SK-N-MC (cell line): ENCODE data around the gene SLCO4A1.

Experiments
- DNase-seq: peaks from one replicate; pipeline ENCODE4 v3.0.0-alpha.2; 2011; ENCODE audit warnings: low read depth, low spot score
- H3K27ac ChIP-seq: fragments of 200-600 bp; sonication (generic); 2 replicates; pipeline ENCODE4 v1.5.1; 2016; ENCODE audit warnings: mixed run types
- H3K36me3 ChIP-seq: fragments of 200-600 bp; sonication (generic); 2 replicates; pipeline ENCODE4 v1.6.1; 2017; ENCODE audit warnings: antibody characterized with exemption, low read length, mixed read lengths; ENCODE audit not compliant: insufficient read depth
- H3K4me3 ChIP-seq: fragments of 200-600 bp; sonication (generic); 2 replicates; pipeline ENCODE4 v1.5.1; 2016
- H3K9ac ChIP-seq: fragments of 200-600 bp; sonication (generic); 2 replicates; pipeline ENCODE4 v1.8.0; 2017; ENCODE audit warnings: mixed run types, mixed read lengths; ENCODE audit not compliant: insufficient read length
- H3K9me3 ChIP-seq: fragments of 200-600 bp; sonication (generic); 2 replicates; pipeline ENCODE4 v1.6.1; 2017; ENCODE audit warnings: low read depth, mild to moderate bottlenecking, antibody characterized with exemption, low read length, moderate library complexity, mixed read lengths
- EZH2 ChIP-seq: fragments of 200-600 bp; sonication (generic); IDR thresholded peaks from one replicate; pipeline ENCODE4 v1.6.1; 2017; ENCODE audit warnings: antibody characterized with exemption
- FOXP2 ChIP-seq: optimal IDR thresholded peaks from 2 replicates; pipeline ENCODE3; 2011; ENCODE audit warnings: mild to moderate bottlenecking, moderate library complexity; ENCODE audit not compliant: insufficient read depth; ENCODE audit errors: extremely low read length, control extremely low read depth
- POLR2AphosphoS5 ChIP-seq: IDR thresholded peaks from 2 replicates; pipeline ENCODE4 v1.6.1; 2012; ENCODE audit warnings: mild to moderate bottlenecking, low read depth, low read length, borderline replicate concordance

Gene SLCO4A1

DNA sequence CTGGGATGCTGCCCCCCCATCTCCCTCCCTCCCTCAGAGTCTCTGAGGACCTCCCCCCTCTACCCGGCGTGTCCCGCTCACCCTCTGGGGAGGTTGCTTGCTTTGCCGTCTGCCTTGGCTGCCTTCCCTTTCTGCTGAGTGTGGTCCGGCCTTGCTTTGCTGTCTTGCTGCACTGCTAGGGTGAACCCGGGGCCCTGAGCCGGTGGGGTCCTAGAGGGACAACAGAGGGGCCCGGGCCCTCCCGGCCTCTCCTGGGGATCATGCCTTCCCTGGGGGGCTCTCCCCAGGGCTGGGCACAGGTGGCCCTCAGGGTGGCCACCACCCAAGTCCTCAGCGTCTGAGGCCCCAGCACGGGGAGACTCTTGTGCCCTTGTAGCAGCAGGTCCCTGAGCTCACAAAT, 19.3 kb downstream of the SLCO4A1 start:
- H3K27ac ChIP-seq, result no peak overlapping the region
- no peak for TF ChIP-seq FOXP2
- TF ChIP-seq EZH2, result no peak
- TF ChIP-seq POLR2AphosphoS5, result no peak
- no peaks in the 10 kb centered on the region for H3K9me3 ChIP-seq
- H3K36me3 ChIP-seq, result no peaks in the 10 kb centered on the region
- DNase-seq, result no peak
- H3K9ac ChIP-seq, result no peak overlapping the region
- no peak overlapping the region for H3K4me3 ChIP-seq

DNA sequence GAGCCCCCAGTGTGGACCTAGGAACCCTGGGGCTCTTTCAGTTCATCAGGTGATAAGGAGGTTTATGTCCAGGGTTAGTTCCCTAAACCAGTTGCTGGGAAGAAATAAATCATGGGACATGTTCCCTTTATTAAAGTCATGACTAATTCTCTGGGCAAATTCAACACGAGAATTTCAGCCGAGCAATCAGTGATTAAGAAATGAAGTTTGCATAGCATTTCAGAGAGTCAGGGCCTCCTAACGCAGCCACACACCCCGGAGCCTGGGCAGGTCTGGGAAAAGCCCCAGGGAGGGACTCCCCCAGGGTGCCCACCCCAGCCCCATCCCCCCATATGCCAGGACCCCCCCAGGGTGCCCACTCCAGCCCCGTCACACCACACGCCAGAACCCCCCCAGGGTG, 20.1 kb downstream of the SLCO4A1 start:
- no peak overlapping the region for H3K4me3 ChIP-seq
- H3K9ac ChIP-seq, result no peak overlapping the region
- H3K27ac ChIP-seq, result no peak overlapping the region
- no peaks in the 10 kb centered on the region for H3K36me3 ChIP-seq
- TF ChIP-seq POLR2AphosphoS5, result no peak
- no peak for TF ChIP-seq FOXP2
- TF ChIP-seq EZH2, result no peak
- H3K9me3 ChIP-seq, result no peaks in the 10 kb centered on the region
- DNase-seq, result no peak

DNA sequence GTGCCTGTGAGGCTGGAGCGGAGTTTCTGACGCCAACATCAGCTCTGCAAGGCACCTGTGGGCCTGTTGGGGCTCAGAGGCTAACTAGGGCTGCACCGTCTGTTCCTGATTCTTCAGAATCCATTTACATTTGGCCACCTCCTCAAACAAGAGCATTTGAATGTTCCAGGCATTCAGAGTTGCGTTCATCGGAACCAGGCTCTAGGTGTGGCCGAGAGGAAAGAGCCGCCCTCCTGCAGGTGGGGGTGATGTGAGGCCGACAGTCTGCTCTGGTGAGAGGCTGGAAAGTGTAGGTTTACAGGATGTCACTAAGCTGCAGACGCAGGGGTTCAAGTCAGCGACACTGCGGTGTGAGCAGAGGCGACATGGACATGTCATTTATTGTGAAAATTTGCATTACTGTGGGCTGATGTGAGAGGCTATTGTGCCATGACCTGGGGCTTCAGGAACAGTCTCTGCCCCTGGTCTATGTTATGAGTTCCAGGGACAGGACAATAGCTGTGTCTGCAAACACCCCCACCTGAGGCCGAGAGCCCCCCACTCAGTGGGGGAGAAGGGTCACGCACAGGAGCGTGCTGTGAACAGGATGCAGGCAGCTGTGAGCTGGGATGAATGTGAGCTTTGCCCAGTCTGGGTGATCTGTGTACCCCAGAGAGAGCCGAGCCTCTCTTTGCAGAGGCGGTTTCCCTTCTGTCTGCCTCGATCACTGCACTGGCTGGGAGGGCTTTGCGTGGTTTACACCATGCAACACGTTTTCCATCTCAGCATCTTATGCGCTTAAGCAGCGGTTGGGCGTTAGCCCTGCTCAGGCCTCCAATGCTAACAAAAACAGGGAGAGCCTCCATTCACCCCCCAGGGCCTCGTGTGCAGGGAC, 21.1 kb downstream of the SLCO4A1 start:
- Histone ChIP-seq H3K9ac (no peak overlapping the region), H3K4me3 (no peak overlapping the region), H3K27ac (no peak overlapping the region), H3K36me3 (no peaks in the 10 kb centered on the region), H3K9me3 (no peaks in the 10 kb centered on the region)
- TF ChIP-seq EZH2, result no peak
- TF ChIP-seq FOXP2, result no peak
- TF ChIP-seq POLR2AphosphoS5, result no peak
- no peak for DNase-seq

GRCh38 chr20:62664019-62664971, 22.0 kb downstream of the SLCO4A1 start:
- no peaks in the 10 kb centered on the region for H3K36me3 ChIP-seq
- H3K4me3 ChIP-seq, result no peak overlapping the region
- TF ChIP-seq POLR2AphosphoS5, result no peak
- TF ChIP-seq FOXP2, result no peak
- TF ChIP-seq EZH2, result no peak
- no peak for DNase-seq
- H3K9ac ChIP-seq, result no peak overlapping the region
- H3K27ac ChIP-seq, result no peak overlapping the region
- H3K9me3 ChIP-seq, result no peaks in the 10 kb centered on the region

DNA sequence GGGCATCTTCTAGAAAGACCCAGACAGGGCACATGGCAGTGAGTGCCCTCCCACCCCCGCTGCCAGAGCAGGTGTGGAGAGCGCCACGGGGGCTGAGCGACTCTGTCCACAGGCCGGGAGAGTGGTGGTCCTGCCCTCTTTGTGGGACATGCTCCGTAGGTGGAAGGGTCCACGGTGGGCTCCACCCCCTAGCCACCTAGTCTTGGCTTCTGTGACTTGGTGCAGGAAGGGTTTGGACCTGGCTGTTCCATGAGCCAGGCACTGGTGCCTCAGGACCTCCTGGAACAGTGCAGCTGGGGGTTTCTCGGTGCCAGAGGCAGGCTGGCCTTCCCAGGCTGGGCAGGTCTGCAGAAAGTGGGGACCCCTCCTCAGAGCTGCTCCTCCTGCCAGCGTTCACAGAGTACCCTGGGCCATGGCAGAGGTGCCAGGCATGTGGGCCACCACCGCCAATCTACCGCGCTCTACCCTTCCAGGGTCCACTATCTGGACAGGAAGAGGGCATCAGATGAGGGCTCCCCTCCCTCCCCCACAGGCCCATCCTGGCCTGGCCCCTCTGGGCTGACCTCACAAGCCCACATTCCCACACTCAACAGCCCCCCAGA, 23.0 kb downstream of the SLCO4A1 start:
- H3K9me3 ChIP-seq, result no peaks in the 10 kb centered on the region
- H3K36me3 ChIP-seq, result no peaks in the 10 kb centered on the region
- H3K27ac ChIP-seq, result no peak overlapping the region
- TF ChIP-seq EZH2 (no peak), FOXP2 (no peak), POLR2AphosphoS5 (no peak)
- no peak overlapping the region for H3K4me3 ChIP-seq
- no peak for DNase-seq
- H3K9ac ChIP-seq, result no peak overlapping the region

DNA sequence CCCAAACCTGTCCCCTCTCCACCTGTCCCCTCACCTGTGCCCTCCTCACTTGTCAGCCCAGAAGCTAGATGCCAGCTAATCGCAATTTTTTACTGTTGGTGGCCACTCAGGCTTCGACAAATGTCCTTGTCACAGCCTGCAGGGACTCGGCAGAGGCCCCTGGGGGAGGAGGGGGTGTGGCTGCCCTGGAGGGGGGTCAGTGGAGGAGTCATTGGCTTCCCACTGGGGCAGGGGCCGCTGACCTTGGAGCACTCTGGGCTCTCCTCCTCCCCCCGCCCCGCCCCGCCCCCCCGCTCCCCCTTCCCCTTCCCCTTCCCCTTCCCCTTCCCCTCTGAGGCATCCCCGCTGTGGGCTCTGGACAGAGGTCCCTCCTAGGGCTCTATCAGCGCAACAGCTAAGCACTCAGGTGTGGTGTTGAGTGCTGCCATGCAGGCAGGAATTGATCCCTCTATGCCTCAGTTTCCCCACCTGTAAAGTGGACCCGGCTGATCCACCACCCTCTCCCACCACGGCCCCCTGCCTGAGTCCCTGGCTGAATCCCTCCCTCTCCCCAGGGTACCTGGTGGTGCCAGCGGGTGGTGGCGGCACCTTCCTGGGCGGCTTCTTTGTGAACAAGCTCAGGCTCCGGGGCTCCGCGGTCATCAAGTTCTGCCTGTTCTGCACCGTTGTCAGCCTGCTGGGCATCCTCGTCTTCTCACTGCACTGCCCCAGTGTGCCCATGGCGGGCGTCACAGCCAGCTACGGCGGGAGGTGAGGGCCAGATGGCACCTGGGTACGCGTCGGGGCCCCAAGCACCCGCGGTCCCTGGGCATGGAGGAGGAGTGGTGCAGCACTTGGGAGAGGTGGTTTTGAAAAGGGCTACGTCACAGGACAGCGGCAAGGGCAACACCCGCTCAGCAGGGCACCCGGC, 23.8 kb downstream of the SLCO4A1 start:
- Histone ChIP-seq H3K36me3 (no peaks in the 10 kb centered on the region), H3K27ac (no peak overlapping the region), H3K9me3 (no peaks in the 10 kb centered on the region), H3K9ac (no peak overlapping the region), H3K4me3 (no peak overlapping the region)
- DNase-seq, result no peak
- no peak for TF ChIP-seq FOXP2

- TF ChIP-seq EZH2, result no peak
- no peak for TF ChIP-seq FOXP2
- no peak for TF ChIP-seq POLR2AphosphoS5
- H3K36me3 ChIP-seq, result no peaks in the 10 kb centered on the region
- H3K9ac ChIP-seq, result no peak overlapping the region
- no peak for DNase-seq
- no peak overlapping the region for H3K27ac ChIP-seq
- H3K4me3 ChIP-seq, result no peak overlapping the region
- H3K9me3 ChIP-seq, result no peaks in the 10 kb centered on the region
Observed at GRCh38 chr20:62666736-62667529, 24.6 kb downstream of the SLCO4A1 start.
